ENCODE data around the gene GAB2.

Gene GAB2

GRCh38 chr11:78459738-78460137 is 42.1 kb upstream of the GAB2 start:
- H3K9me3 ChIP-seq: no peaks in the 10 kb centered on the region
- no peaks in the 10 kb centered on the region for H3K4me1 ChIP-seq (ENCODE audit: control insufficient read depth in 1 of 2, insufficient read depth in 1 of 2, low read depth in 1 of 2, low read length in 1 of 2)
- H3K36me3 ChIP-seq: no peaks in the 10 kb centered on the region
- H3K4me3 ChIP-seq (ENCODE audit: low read depth in 1 of 2, low read length in 1 of 2): no peak overlapping the region
- no peak for TF ChIP-seq CTCF (IDR thresholded peaks at IDR 0.05)
- no peak overlapping the region for H3K27ac ChIP-seq
- H3K27me3 ChIP-seq: no peaks in the 10 kb centered on the region

GRCh38 chr11:78457448-78457847 is 39.8 kb upstream of the GAB2 start:
- Histone ChIP-seq H3K4me1 (ENCODE audit: control insufficient read depth in 1 of 2, insufficient read depth in 1 of 2, low read depth in 1 of 2, low read length in 1 of 2) (no peaks in the 10 kb centered on the region), H3K4me3 (ENCODE audit: low read depth in 1 of 2, low read length in 1 of 2) (no peak overlapping the region), H3K27me3 (no peaks in the 10 kb centered on the region), H3K36me3 (no peaks in the 10 kb centered on the region), H3K9me3 (no peaks in the 10 kb centered on the region), H3K27ac (no peak overlapping the region)
- no peak for TF ChIP-seq CTCF (IDR thresholded peaks at IDR 0.05)

- Histone ChIP-seq H3K36me3 (no peaks in the 10 kb centered on the region), H3K4me3 (ENCODE audit: low read depth in 1 of 2, low read length in 1 of 2) (no peak overlapping the region), H3K27me3 (no peaks in the 10 kb centered on the region), H3K9me3 (no peaks in the 10 kb centered on the region), H3K4me1 (ENCODE audit: control insufficient read depth in 1 of 2, insufficient read depth in 1 of 2, low read depth in 1 of 2, low read length in 1 of 2) (peaks cover 0 to 10% of the 10 kb centered on the region in 2 experiments), H3K27ac (no peak overlapping the region)
- no peak for TF ChIP-seq CTCF (IDR thresholded peaks at IDR 0.05)
These were observed 35.7 kb upstream of the GAB2 start for GRCh38 chr11:78453140-78453935.

GRCh38 chr11:78451371-78452150 is 33.9 kb upstream of the GAB2 start:
- Histone ChIP-seq H3K4me1 (ENCODE audit: control insufficient read depth in 1 of 2, insufficient read depth in 1 of 2, low read depth in 1 of 2, low read length in 1 of 2) (peaks cover 0 to 13% of the 10 kb centered on the region in 2 experiments), H3K9me3 (no peaks in the 10 kb centered on the region), H3K27me3 (no peaks in the 10 kb centered on the region), H3K36me3 (no peaks in the 10 kb centered on the region), H3K4me3 (ENCODE audit: low read depth in 1 of 2, low read length in 1 of 2) (no peak overlapping the region), H3K27ac (no peak overlapping the region)
- TF ChIP-seq CTCF (IDR thresholded peaks at IDR 0.05): no peak

GRCh38 chr11:78450866-78451265 is 33.2 kb upstream of the GAB2 start:
- no peak for TF ChIP-seq CTCF (IDR thresholded peaks at IDR 0.05)
- Histone ChIP-seq H3K4me3 (ENCODE audit: low read depth in 1 of 2, low read length in 1 of 2) (no peak overlapping the region), H3K36me3 (no peaks in the 10 kb centered on the region), H3K4me1 (ENCODE audit: control insufficient read depth in 1 of 2, insufficient read depth in 1 of 2, low read depth in 1 of 2, low read length in 1 of 2) (peaks cover 0 to 13% of the 10 kb centered on the region in 2 experiments), H3K27me3 (no peaks in the 10 kb centered on the region), H3K27ac (no peak overlapping the region), H3K9me3 (no peaks in the 10 kb centered on the region)

Data from neutrophil (primary cell).